ENCODE data around the gene TMEM247.

- TF ChIP-seq CTCF (conservative IDR thresholded peaks at IDR 0.05 in 1 of 2, IDR thresholded peaks at IDR 0.05 in 1 of 2; ENCODE audit: low read depth in 1 of 2, low read length in 2 of 2), result no peak
- no peak for TF ChIP-seq EZH2 (IDR thresholded peaks at IDR 0.05; ENCODE audit: low read length, missing control alignments)
Observed at GRCh38 chr2:46492301-46492700, 12.9 kb downstream of the TMEM247 start.
